ENCODE data around the gene NABP2. TPM values are rescaled to one million over a fixed set of nuclear protein-coding genes. Genes with fewer than 3 reads are reported as not detected.
"Not testable (repeated sequence)": the region's sequence is repeated elsewhere in the genome, so short reads cannot be mapped to it uniquely, and the experiment has no call there.

NABP2 gene
- total and polyA plus RNA-seq, 2 experiments from 2014 or later: 25.5 to 27.8 TPM

GRCh38 chr12:56196818-56197550 lies 27.2 kb upstream of the NABP2 start:
- not testable (repeated sequence) for H3K27me3 ChIP-seq (ENCODE audit: insufficient read depth); H3K27ac Mint-ChIP-seq; H3K4me3 ChIP-seq; ATAC-seq; H2AFZ ChIP-seq; H3K9me2 ChIP-seq (ENCODE audit: insufficient read depth); H3K4me3 Mint-ChIP-seq; H3K27ac ChIP-seq (ENCODE audit: low read depth); H3F3A ChIP-seq (replicated peaks; ENCODE audit: low read depth); H3K79me2 ChIP-seq (replicated peaks; ENCODE audit: insufficient read depth); H4K20me1 ChIP-seq (replicated peaks; ENCODE audit: insufficient read depth); H3K4me1 ChIP-seq (ENCODE audit: insufficient read depth); H3K9me3 Mint-ChIP-seq; H3K36me3 ChIP-seq (ENCODE audit: insufficient read depth)
- H3K4me2 ChIP-seq: 0 out of 2 replicates have a peak overlapping the region, but pooled peaks have one; percentile 11
- Mint-ChIP-seq H3K36me3 (ENCODE audit: low read depth) (peaks cover 13% of the 10 kb centered on the region; the same call in 2 of the 3 replicates), H3K27me3 (ENCODE audit: insufficient read depth, low read depth, poor library complexity) (peaks cover 14% of the 10 kb centered on the region), H3K4me1 (peaks cover 29% of the 10 kb centered on the region)
- peak; percentile 45 for DNase-seq (ENCODE audit: low spot score)

GRCh38 chr12:56197921-56198635 lies 26.1 kb upstream of the NABP2 start:
- Histone ChIP-seq H3K9me2 (ENCODE audit: insufficient read depth) (0 out of 2 replicates have a peak, but pooled peaks cover 5% of the 10 kb centered on the region), H3K4me2 (peak overlapping the region; percentile 5; the same call in 1 of the 2 replicates), H3K27ac (ENCODE audit: low read depth) (no peak overlapping the region; the same call in 1 of the 2 replicates), H3K79me2 (replicated peaks; ENCODE audit: insufficient read depth) (no peaks in the 10 kb centered on the region), H3K36me3 (ENCODE audit: insufficient read depth) (no peaks in the 10 kb centered on the region), H3F3A (replicated peaks; ENCODE audit: low read depth) (no peaks in the 10 kb centered on the region), H2AFZ (no peak overlapping the region), H3K4me3 (no peak overlapping the region), H4K20me1 (replicated peaks; ENCODE audit: insufficient read depth) (no peaks in the 10 kb centered on the region), H3K4me1 (ENCODE audit: insufficient read depth) (no peaks in the 10 kb centered on the region), H3K27me3 (ENCODE audit: insufficient read depth) (no peaks in the 10 kb centered on the region)
- ATAC-seq (no peak), DNase-seq (ENCODE audit: low spot score) (no peak)
- Mint-ChIP-seq H3K4me1 (peaks cover 25% of the 10 kb centered on the region), H3K27me3 (ENCODE audit: insufficient read depth, low read depth, poor library complexity) (peaks cover 14% of the 10 kb centered on the region), H3K4me3 (no peak overlapping the region; the same call in 2 of the 3 replicates), H3K9me3 (no peaks in the 10 kb centered on the region), H3K36me3 (ENCODE audit: low read depth) (peaks cover 12% of the 10 kb centered on the region; the same call in 2 of the 3 replicates), H3K27ac (no peak overlapping the region; the same call in 1 of the 2 replicates)
- TF ChIP-seq EZH2phosphoT487 (IDR thresholded peaks at IDR 0.05; ENCODE audit: unreplicated experiment) (no peak), POLR2AphosphoS5 (IDR thresholded peaks at IDR 0.05; ENCODE audit: low read depth) (no peak), STAT1 (IDR thresholded peaks at IDR 0.05; ENCODE audit: unreplicated experiment) (no peak), NANOG (IDR thresholded peaks at IDR 0.05; ENCODE audit: borderline replicate concordance) (no peak), REST (IDR thresholded peaks at IDR 0.05; ENCODE audit: unreplicated experiment) (no peak), CREB1 (CRISPR knock-in tag; IDR thresholded peaks at IDR 0.05; ENCODE audit: low read depth) (no peak), ETS1 (IDR thresholded peaks at IDR 0.05) (no peak), JUNB (IDR thresholded peaks at IDR 0.05; ENCODE audit: unreplicated experiment) (no peak), ZNF331 (CRISPR knock-in tag; IDR thresholded peaks at IDR 0.05; ENCODE audit: low read depth) (no peak), CTCF (conservative IDR thresholded peaks at IDR 0.05; ENCODE audit: low read depth in 2 of 2) (no peak), EZH2 (IDR thresholded peaks at IDR 0.05; ENCODE audit: low read depth, unreplicated experiment) (no peak), ZNF114 (CRISPR knock-in tag; IDR thresholded peaks at IDR 0.05) (no peak)
